Caco-2 (cell line): ENCODE measurements around the gene ASTN1. TPM values are rescaled to one million over a fixed set of nuclear protein-coding genes. Genes with fewer than 3 reads are reported as not detected.

Experiments
- BruUV-seq: library from RNA; stranded (reverse); fragments of 400-500 nt; replicated peaks from 2 replicates; lab custom pipeline; 2021; lab: Mats Ljungman, UMichigan
- CTCF ChIA-PET: fragments of 300-600 bp; sonication (Branson Sonifier 250); formaldehyde crosslinking; loops from one replicate; lab custom pipeline; 2022; ENCODE audit warnings: antibody characterized with exemption; lab: Charles Lee
- POLR2A ChIA-PET: fragments of 300-600 bp; sonication (Branson Sonifier 250); formaldehyde crosslinking; loops from one replicate; lab custom pipeline; 2022; ENCODE audit warnings: antibody characterized with exemption; lab: Charles Lee
- DNase-seq, 2 experiments: peaks; one replicate each; pipeline versions ENCODE4 v3.0.0 to v3.0.0-alpha.2; 2020 to 2022
- H3K27me3 ChIP-seq: replicated peaks from 2 replicates; pipeline ENCODE4 v1.6.0; 2011; ENCODE audit warnings: low read length; ENCODE audit not compliant: control insufficient read depth, insufficient read depth
- H3K36me3 ChIP-seq: 2 replicates; pipeline ENCODE4 v1.5.1; 2011; ENCODE audit warnings: low read length; ENCODE audit not compliant: control insufficient read depth, insufficient read depth
- H3K4me1 ChIP-seq: fragments of 250-450 bp; sonication (Bioruptor Pico); 2 replicates; pipeline ENCODE4 v1.5.1; 2020; ENCODE audit warnings: mild to moderate bottlenecking
- H3K4me3 ChIP-seq: 2 replicates; pipeline ENCODE4 v1.5.1; 2011; ENCODE audit warnings: low read depth, mild to moderate bottlenecking, control low read depth, low read length
- H3K9me3 ChIP-seq: fragments of 250-450 bp; sonication (Bioruptor Pico); 2 replicates; pipeline ENCODE4 v1.5.1; 2020; ENCODE audit warnings: mild to moderate bottlenecking, moderate library complexity
- H3K27ac Mint-ChIP-seq: one replicate; pipeline ENCODE4 v1.8.0; 2022; ENCODE audit warnings: mixed read lengths; ENCODE audit not compliant: unreplicated experiment
- H3K27me3 Mint-ChIP-seq: one replicate; pipeline ENCODE4 v1.8.0; 2022; ENCODE audit warnings: mixed read lengths; ENCODE audit not compliant: insufficient read depth, unreplicated experiment
- H3K36me3 Mint-ChIP-seq: one replicate; pipeline ENCODE4 v1.8.0; 2022; ENCODE audit warnings: mild to moderate bottlenecking, mixed read lengths; ENCODE audit not compliant: insufficient read depth, unreplicated experiment
- H3K4me1 Mint-ChIP-seq: one replicate; pipeline ENCODE4 v1.8.0; 2022; ENCODE audit warnings: low read depth, mixed read lengths; ENCODE audit not compliant: unreplicated experiment
- H3K4me3 Mint-ChIP-seq: one replicate; pipeline ENCODE4 v1.8.0; 2022; ENCODE audit warnings: mild to moderate bottlenecking, moderate library complexity, mixed read lengths; ENCODE audit not compliant: unreplicated experiment
- H3K9me3 Mint-ChIP-seq: one replicate; pipeline ENCODE4 v1.8.0; 2022; ENCODE audit warnings: mixed read lengths; ENCODE audit not compliant: unreplicated experiment
- intact Hi-C: fragments of 100-400 bp; cut with micrococcal nuclease; formaldehyde crosslinking; loops from one replicate; pipeline ENCODE4 v1.10.0; 2022; ENCODE audit not compliant: unreplicated experiment
- total RNA-seq: library from RNA; stranded (reverse); gene quantifications from 2 replicates; pipeline ENCODE4 v1.2.3, GENCODE V29; 2022
- TF ChIP-seq, protein P1 (sequence below), 2 experiments: fragments of 200-600 bp in 1 of 2; IDR thresholded peaks; 1 replicate in 1 of 2; 2 replicates in 1 of 2; pipeline versions ENCODE4 v1.5.1 to v1.8.0; 2011 to 2022; ENCODE audit warnings: antibody characterized with exemption in 1 of 2, control low read depth in 1 of 2, inconsistent platforms in 1 of 2, low read depth in 1 of 2, low read length in 1 of 2, mild to moderate bottlenecking in 1 of 2, moderate library complexity in 1 of 2; ENCODE audit not compliant: insufficient read depth in 1 of 2, severe bottlenecking in 1 of 2, unreplicated experiment in 1 of 2

Gene ASTN1
- total RNA-seq, 1 experiment from 2014 or later, result not detected

DNA sequence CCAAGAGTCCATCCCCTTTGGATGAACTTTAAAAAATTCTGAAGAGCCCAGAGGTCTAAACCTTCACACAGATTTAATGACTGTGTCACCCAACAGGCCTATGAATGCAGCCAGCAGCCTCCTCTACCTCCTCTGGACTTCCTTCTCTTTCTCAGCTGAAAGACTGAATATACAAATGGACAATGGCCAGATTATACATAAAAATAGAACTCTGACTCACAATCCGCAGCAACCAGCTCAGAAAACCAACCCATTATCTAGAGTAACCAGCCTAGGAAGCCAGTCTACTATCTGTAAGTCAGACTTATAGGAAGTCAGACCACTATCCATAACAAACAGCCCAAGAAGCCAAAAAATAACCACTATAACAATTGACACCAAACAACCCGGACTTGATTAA is 224.5 kb downstream of the ASTN1 start:
- ChIA-PET CTCF (no interaction called here), POLR2A (no interaction called here)
- no peaks in the 10 kb centered on the region for H3K4me1 Mint-ChIP-seq

DNA sequence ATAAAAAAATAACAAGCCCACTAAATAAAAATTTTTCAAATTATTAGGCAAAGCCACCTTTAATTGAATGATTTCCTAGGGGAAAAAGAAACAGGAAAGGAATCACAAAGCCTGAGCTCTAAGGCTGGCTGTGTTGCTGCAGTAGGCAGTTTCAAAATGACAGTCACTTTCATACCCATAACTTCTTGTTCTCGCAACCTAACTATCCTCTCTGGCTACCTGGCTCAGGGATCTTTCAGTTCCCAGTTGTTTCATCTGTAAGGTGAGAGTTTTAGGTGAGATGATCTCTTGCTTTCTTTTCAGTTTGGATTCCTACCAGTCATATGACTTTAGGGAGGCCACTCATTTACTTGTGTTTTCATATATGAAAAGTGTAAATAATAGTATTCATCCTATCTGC is 226.1 kb downstream of the ASTN1 start:
- POLR2A ChIA-PET, result no interaction called here
- H3K4me1 Mint-ChIP-seq, result no peaks in the 10 kb centered on the region
- Histone ChIP-seq H3K4me3 (no peak overlapping the region), H3K27me3 (no peaks in the 10 kb centered on the region), H3K4me1 (no peaks in the 10 kb centered on the region), H3K9me3 (no peaks in the 10 kb centered on the region), H3K36me3 (no peaks in the 10 kb centered on the region)
- no peaks in the 10 kb centered on the region for H3K36me3 Mint-ChIP-seq
- H3K9me3 Mint-ChIP-seq, result no peaks in the 10 kb centered on the region
- intact Hi-C loops, result no loop called here
- no peak for DNase-seq
- BruUV-seq, result no TSS peak
- CTCF ChIA-PET, result no interaction called here
- H3K27me3 Mint-ChIP-seq, result peaks cover 12% of the 10 kb centered on the region
- TF ChIP-seq, protein P1, sequence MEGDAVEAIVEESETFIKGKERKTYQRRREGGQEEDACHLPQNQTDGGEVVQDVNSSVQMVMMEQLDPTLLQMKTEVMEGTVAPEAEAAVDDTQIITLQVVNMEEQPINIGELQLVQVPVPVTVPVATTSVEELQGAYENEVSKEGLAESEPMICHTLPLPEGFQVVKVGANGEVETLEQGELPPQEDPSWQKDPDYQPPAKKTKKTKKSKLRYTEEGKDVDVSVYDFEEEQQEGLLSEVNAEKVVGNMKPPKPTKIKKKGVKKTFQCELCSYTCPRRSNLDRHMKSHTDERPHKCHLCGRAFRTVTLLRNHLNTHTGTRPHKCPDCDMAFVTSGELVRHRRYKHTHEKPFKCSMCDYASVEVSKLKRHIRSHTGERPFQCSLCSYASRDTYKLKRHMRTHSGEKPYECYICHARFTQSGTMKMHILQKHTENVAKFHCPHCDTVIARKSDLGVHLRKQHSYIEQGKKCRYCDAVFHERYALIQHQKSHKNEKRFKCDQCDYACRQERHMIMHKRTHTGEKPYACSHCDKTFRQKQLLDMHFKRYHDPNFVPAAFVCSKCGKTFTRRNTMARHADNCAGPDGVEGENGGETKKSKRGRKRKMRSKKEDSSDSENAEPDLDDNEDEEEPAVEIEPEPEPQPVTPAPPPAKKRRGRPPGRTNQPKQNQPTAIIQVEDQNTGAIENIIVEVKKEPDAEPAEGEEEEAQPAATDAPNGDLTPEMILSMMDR (IDR thresholded peaks at IDR 0.05; ENCODE audit: insufficient read depth in 1 of 2, low read depth in 1 of 2, low read length in 1 of 2, severe bottlenecking in 1 of 2, unreplicated experiment in 1 of 2), result no peak
- H3K27ac Mint-ChIP-seq, result no peak overlapping the region
- no peak overlapping the region for H3K4me3 Mint-ChIP-seq

More for the DNA sequence above, 224.5 kb downstream of the ASTN1 start:
- Histone ChIP-seq H3K4me1 (no peaks in the 10 kb centered on the region), H3K36me3 (no peaks in the 10 kb centered on the region), H3K4me3 (no peak overlapping the region), H3K9me3 (no peaks in the 10 kb centered on the region), H3K27me3 (no peaks in the 10 kb centered on the region)
- no peaks in the 10 kb centered on the region for H3K36me3 Mint-ChIP-seq
- no peak overlapping the region for H3K4me3 Mint-ChIP-seq
- intact Hi-C loops, result no loop called here
- no peak for DNase-seq
- H3K27ac Mint-ChIP-seq, result no peak overlapping the region
- H3K9me3 Mint-ChIP-seq, result no peaks in the 10 kb centered on the region
- peaks cover 12% of the 10 kb centered on the region for H3K27me3 Mint-ChIP-seq
- no TSS peak for BruUV-seq
- TF ChIP-seq, protein P1 (IDR thresholded peaks at IDR 0.05; ENCODE audit: insufficient read depth in 1 of 2, low read depth in 1 of 2, low read length in 1 of 2, severe bottlenecking in 1 of 2, unreplicated experiment in 1 of 2), result no peak

DNA sequence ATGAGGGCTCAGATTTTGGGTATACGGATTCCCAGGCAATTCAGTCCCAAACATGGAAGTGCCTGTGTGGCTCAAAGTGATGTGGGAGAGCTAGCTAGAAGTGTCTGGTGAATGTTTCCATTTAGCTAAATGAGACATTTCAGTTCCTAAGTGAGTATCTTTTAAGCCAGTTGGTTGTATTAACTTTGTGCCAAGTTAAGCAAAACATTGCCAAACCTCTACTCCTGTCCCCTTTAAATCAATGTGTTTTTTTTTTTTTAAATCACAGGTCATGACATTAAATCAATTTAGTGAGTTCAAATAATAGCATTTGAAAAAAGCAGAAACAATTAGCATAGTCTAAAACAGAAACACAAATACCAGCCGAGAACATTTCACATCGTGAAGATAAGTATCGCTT is 230.1 kb downstream of the ASTN1 start:
- ChIA-PET POLR2A (no interaction called here), CTCF (no interaction called here)
- TF ChIP-seq, protein P1 (IDR thresholded peaks at IDR 0.05; ENCODE audit: insufficient read depth in 1 of 2, low read depth in 1 of 2, low read length in 1 of 2, severe bottlenecking in 1 of 2, unreplicated experiment in 1 of 2), result no peak
- Mint-ChIP-seq H3K36me3 (no peaks in the 10 kb centered on the region), H3K27me3 (peaks cover 16% of the 10 kb centered on the region), H3K27ac (no peak overlapping the region), H3K4me3 (no peak overlapping the region), H3K4me1 (no peaks in the 10 kb centered on the region), H3K9me3 (no peaks in the 10 kb centered on the region)
- Histone ChIP-seq H3K4me3 (no peak overlapping the region), H3K4me1 (no peaks in the 10 kb centered on the region), H3K9me3 (no peaks in the 10 kb centered on the region), H3K27me3 (no peaks in the 10 kb centered on the region), H3K36me3 (no peaks in the 10 kb centered on the region)
- BruUV-seq, result no TSS peak
- no peak for DNase-seq
- intact Hi-C loops, result no loop called here
